Panc1 (cell line): ENCODE data around the gene TAX1BP1. TPM values are rescaled to one million over a fixed set of nuclear protein-coding genes. Genes with fewer than 3 reads are reported as not detected.

ENCODE experiments used
- ATAC-seq: fragments of 200-7000 bp; cut with Tn5 transposase; 2 replicates; pipeline ENCODE4 v1.9.1; 2020; ENCODE audit warnings: mild to moderate bottlenecking, moderate library complexity
- BruUV-seq: library from RNA; stranded (reverse); fragments of 400-500 nt; replicated peaks from 2 replicates; lab custom pipeline; 2021; lab: Mats Ljungman, UMichigan
- CTCF ChIA-PET: fragments of 300-600 bp; sonication (Branson Sonifier 250); formaldehyde crosslinking; loops from one replicate; lab custom pipeline; 2022; ENCODE audit warnings: antibody characterized with exemption; lab: Charles Lee
- POLR2A ChIA-PET: fragments of 300-600 bp; sonication (Branson Sonifier 250); formaldehyde crosslinking; loops from one replicate; lab custom pipeline; 2022; ENCODE audit warnings: antibody characterized with exemption; lab: Charles Lee
- DNase-seq: peaks from one replicate; pipeline ENCODE4 v3.0.0-alpha.2; 2010; ENCODE audit warnings: low read depth, low spot score
- H3K27ac ChIP-seq: 2 replicates; pipeline ENCODE4 v1.5.1; 2011; ENCODE audit warnings: mild to moderate bottlenecking, low read length, inconsistent platforms
- H3K27me3 ChIP-seq: fragments of 200-500 bp; sonication (Bioruptor generic); 2 replicates; pipeline ENCODE4 v1.6.0; 2014; ENCODE audit warnings: low read length, inconsistent platforms; ENCODE audit not compliant: control insufficient read depth, insufficient read depth
- H3K36me3 ChIP-seq: fragments of 200-500 bp; sonication (Bioruptor generic); 2 replicates; pipeline ENCODE4 v1.5.1; 2014; ENCODE audit warnings: inconsistent platforms, mild to moderate bottlenecking, low read length, moderate library complexity; ENCODE audit not compliant: control insufficient read depth, insufficient read depth
- H3K4me1 ChIP-seq: 2 replicates; pipeline ENCODE4 v1.5.1; 2011; ENCODE audit warnings: inconsistent platforms, mild to moderate bottlenecking, low read length, moderate library complexity; ENCODE audit not compliant: control insufficient read depth, insufficient read depth
- H3K4me3 ChIP-seq, 2 experiments: 2 replicates each; pipeline ENCODE4 v1.5.1; 2011 to 2012; ENCODE audit warnings: low read depth in 2 of 2, low read length in 2 of 2, mild to moderate bottlenecking in 2 of 2, inconsistent platforms in 1 of 2, moderate library complexity in 1 of 2
- H3K9me3 ChIP-seq: fragments of 200-500 bp; sonication (Bioruptor generic); 2 replicates; pipeline ENCODE4 v1.5.1; 2014; ENCODE audit warnings: low read depth, mild to moderate bottlenecking, inconsistent platforms, low read length, moderate library complexity; ENCODE audit not compliant: control insufficient read depth, insufficient read depth
- CTCF ChIP-seq: fragments of 450-650 bp; IDR thresholded peaks from 2 replicates; pipeline ENCODE4 v1.5.1; 2017; ENCODE audit warnings: mild to moderate bottlenecking
- POLR2AphosphoS5 ChIP-seq: IDR thresholded peaks from 2 replicates; pipeline ENCODE4 v1.6.1; 2012; ENCODE audit warnings: mild to moderate bottlenecking, low read depth, low read length, moderate library complexity
- REST ChIP-seq, 2 experiments: IDR thresholded peaks; 2 replicates each; pipeline ENCODE4 v1.6.1; 2011 to 2012; ENCODE audit warnings: low read depth in 2 of 2, control low read depth in 1 of 2, low read length in 1 of 2, mild to moderate bottlenecking in 1 of 2, moderate library complexity in 1 of 2; ENCODE audit not compliant: insufficient read depth in 1 of 2
- SIN3A ChIP-seq: IDR thresholded peaks from 2 replicates; pipeline ENCODE4 v1.6.1; 2012; ENCODE audit warnings: low read depth, mild to moderate bottlenecking, low read length, moderate library complexity, borderline replicate concordance; ENCODE audit not compliant: insufficient read depth
- TCF7L2 ChIP-seq: IDR thresholded peaks from 2 replicates; pipeline ENCODE4 v1.6.1; 2011; ENCODE audit warnings: mild to moderate bottlenecking, low read depth, low read length, inconsistent platforms
- in situ Hi-C: cut with HindIII; loops from 2 replicates; pipeline ENCODE4 v1.10.0; 2016; ENCODE audit warnings: low sequenced_read_pairs, low pct_unique_long_range_greater_than_20kb
- intact Hi-C: fragments of 100-400 bp; cut with micrococcal nuclease; formaldehyde crosslinking; loops from one replicate; pipeline ENCODE4 v1.10.0; 2022; ENCODE audit not compliant: unreplicated experiment
- total RNA-seq: library from RNA; stranded (reverse); gene quantifications from one replicate; pipeline ENCODE4 v1.2.1, GENCODE V29; 2021; ENCODE audit not compliant: unreplicated experiment

Gene TAX1BP1
- total RNA-seq, 1 experiment from 2014 or later: 125 TPM

- TF ChIP-seq REST (IDR thresholded peaks at IDR 0.05; ENCODE audit: insufficient read depth in 1 of 2, low read depth in 2 of 2, low read length in 1 of 2) (no peak), TCF7L2 (no peak), SIN3A (no peak), CTCF (no peak), POLR2AphosphoS5 (no peak)
These were observed 2.8 kb upstream of the TAX1BP1 start for GRCh38 chr7:27737178-27737577.

GRCh38 chr7:27737616-27738015 is 2.3 kb upstream of the TAX1BP1 start:
- BruUV-seq: no TSS peak
- H3K4me1 ChIP-seq: peaks cover 19% of the 10 kb centered on the region
- peak overlapping the region; percentile 96 for H3K27ac ChIP-seq
- intact Hi-C loops: loop anchor here (5.0 kb wide), 1 partner anchor 75 kb away; the partner anchor contains the start of gene HIBADH
- H3K9me3 ChIP-seq: no peaks in the 10 kb centered on the region
- no peaks in the 10 kb centered on the region for H3K27me3 ChIP-seq
- no peak overlapping the region for H3K4me3 ChIP-seq
- no peaks in the 10 kb centered on the region for H3K36me3 ChIP-seq
- POLR2A ChIA-PET: interaction anchor here (0.6 kb wide), 1 partner anchor 37 kb away, joined by 3 read pairs; no protein-coding TSS in a partner anchor
- ATAC-seq (no peak), DNase-seq (no peak)
- in situ Hi-C loops: no loop called here
- CTCF ChIA-PET: no interaction called here
- TF ChIP-seq REST (IDR thresholded peaks at IDR 0.05; ENCODE audit: insufficient read depth in 1 of 2, low read depth in 2 of 2, low read length in 1 of 2): no peak
- TF ChIP-seq TCF7L2: no peak
- no peak for TF ChIP-seq SIN3A
- no peak for TF ChIP-seq CTCF
- TF ChIP-seq POLR2AphosphoS5: no peak

More at GRCh38 chr7:27737178-27737577, 2.8 kb upstream of the TAX1BP1 start:
- Histone ChIP-seq H3K4me3 (no peak overlapping the region), H3K9me3 (no peaks in the 10 kb centered on the region), H3K27me3 (no peaks in the 10 kb centered on the region), H3K36me3 (no peaks in the 10 kb centered on the region), H3K27ac (peak overlapping the region; percentile 96), H3K4me1 (peaks cover 16% of the 10 kb centered on the region)
- DNase-seq (no peak), ATAC-seq (no peak)
- intact Hi-C loops: loop anchor here (5.0 kb wide), 1 partner anchor 75 kb away; the partner anchor contains the start of gene HIBADH
- POLR2A ChIA-PET: interaction anchor here (0.6 kb wide), 1 partner anchor 37 kb away, joined by 3 read pairs; no protein-coding TSS in a partner anchor
- CTCF ChIA-PET: no interaction called here
- no TSS peak for BruUV-seq
- in situ Hi-C loops: no loop called here
